Fibroblast of the aortic adventitia (primary cell): ENCODE measurements around the gene KCNJ10. TPM values are rescaled to one million over a fixed set of nuclear protein-coding genes. Genes with fewer than 3 reads are reported as not detected.

Experiments used
- DNase-seq: peaks from one replicate; pipeline ENCODE4 v3.0.0-alpha.2; 2010; ENCODE audit warnings: low read depth
- H3K4me3 ChIP-seq: 2 replicates; pipeline ENCODE4 v1.5.1; 2011; ENCODE audit warnings: low read depth, mild to moderate bottlenecking, control low read depth, low read length, moderate library complexity
- CTCF ChIP-seq: IDR thresholded peaks from 2 replicates; pipeline ENCODE4 v1.5.1; 2011; ENCODE audit warnings: mild to moderate bottlenecking, low read length, control low read depth, inconsistent platforms; ENCODE audit not compliant: insufficient read depth
- total RNA-seq: library from RNA; depleted of rRNA; stranded (reverse); fragments of >200 nt; gene quantifications from 2 replicates; pipeline ENCODE4 v1.2.3, GENCODE V29; 2012; ENCODE audit warnings: low replicate concordance

KCNJ10 gene
- total RNA-seq, 1 donor = not detected

DNA sequence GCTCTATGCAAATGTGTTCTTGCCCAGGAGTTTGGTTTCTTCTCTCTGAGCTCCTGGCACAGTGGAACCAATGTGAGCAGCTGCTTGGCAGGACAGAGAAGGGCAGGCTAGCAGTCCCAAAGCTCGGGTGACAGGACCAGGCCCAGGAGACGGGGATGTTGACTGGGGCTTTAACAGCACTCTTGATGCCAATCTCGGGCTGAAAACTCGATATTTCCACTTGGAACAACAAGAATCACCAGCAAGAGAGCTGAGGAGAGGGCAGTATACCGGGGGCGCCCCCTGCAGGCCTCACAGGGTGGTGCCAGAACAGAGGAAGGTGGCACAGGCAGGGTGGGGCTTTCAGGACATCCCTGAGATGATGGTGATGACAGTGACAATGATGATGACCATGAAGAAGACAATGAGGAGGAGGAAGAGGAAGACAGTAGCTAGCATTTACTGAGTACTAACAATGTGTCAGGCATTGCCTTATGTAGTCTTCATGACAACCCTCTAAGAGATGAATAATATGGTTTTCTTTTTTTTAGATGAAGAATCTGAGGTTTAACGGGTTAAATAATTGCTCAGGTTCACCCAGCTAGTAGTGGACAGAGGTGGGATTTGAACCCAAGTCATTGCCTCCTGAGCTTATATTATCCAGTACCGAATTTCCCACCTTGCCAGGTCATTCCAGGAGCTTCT, 8.7 kb upstream of the KCNJ10 start:
- peak; percentile 77 for TF ChIP-seq CTCF
- H3K4me3 ChIP-seq = no peak overlapping the region
- peak; percentile 15 for DNase-seq

DNA sequence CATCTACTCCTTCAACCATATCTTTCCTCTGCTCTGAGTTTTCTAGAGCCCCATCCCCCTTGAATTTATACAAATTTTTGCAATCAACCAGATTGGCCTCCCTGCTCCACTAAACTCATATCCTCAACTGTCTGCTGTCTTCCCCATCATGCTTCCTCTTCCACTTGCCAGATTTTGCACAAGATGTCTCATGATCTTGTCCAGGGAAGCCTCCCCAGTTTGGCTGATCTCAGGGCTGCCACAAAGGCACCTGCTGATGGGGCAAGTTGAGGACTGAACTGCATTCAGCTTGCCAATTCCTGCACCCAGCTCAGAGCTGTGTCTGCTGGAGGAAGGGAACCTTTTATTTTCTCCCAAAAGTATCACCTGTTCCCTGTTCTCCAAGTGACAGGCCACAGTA, 7.5 kb upstream of the KCNJ10 start:
- no peak for TF ChIP-seq CTCF
- H3K4me3 ChIP-seq = no peak overlapping the region
- DNase-seq = no peak

DNA sequence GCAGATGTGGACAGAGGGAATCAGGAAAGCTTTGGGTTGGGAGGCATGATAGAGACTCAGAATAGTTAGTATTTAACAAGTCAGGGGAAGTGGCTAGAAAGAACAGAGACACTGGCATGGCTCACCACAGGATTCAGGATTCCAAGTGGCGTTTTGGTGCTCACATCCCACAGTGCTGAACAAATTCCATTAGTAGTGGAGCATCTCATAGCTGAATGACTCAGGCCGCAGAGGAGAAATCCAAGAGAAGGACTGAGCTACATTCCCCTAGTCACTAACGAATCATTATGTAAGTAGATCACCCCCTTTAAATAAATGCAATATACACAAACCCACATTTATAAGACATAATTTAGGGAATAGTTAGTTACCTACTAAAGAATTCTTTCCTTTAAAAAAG, 6.3 kb upstream of the KCNJ10 start:
- DNase-seq = no peak
- no peak for TF ChIP-seq CTCF
- H3K4me3 ChIP-seq = no peak overlapping the region

DNA sequence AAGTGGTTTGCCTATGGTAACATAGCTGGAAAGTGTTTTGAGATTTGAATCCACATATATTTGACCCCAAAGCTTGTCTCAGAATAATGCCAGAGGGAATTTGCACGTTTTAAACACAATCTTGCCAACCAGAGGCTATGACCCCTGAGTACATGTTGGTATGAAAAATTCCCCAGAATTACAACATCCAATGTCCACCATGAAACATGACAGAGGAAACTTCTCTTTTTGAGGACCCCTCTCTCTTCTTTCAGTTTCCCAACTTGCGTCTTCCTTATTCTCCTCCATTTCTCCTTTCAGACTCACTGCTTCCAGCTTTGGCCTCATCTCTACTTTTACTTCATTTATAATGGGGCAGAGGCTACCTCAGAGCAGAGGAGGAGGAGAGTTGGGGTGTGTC, 5.9 kb upstream of the KCNJ10 start:
- no peak for DNase-seq
- TF ChIP-seq CTCF = no peak
- H3K4me3 ChIP-seq = no peak overlapping the region

DNA sequence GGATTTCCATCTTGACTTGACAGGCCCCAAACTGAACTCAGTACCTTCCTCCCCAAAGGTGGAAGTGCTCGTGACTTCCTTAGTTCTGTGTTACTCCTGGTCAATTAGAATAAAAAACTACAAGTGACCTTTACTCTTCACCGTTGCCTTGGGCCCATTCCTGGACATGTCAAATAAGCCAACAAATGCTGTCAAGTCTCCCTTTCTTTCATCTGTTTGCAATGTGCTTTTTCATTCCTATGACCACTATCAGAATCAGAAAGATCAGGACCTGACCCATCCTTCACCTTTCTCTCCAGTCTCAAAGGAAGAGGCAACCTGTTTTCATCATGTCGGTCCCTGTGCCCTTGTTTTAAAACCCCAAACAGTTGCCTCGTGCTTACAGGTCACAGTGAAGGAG, 4.9 kb upstream of the KCNJ10 start:
- no peak for DNase-seq
- TF ChIP-seq CTCF = no peak
- H3K4me3 ChIP-seq = no peak overlapping the region

DNA sequence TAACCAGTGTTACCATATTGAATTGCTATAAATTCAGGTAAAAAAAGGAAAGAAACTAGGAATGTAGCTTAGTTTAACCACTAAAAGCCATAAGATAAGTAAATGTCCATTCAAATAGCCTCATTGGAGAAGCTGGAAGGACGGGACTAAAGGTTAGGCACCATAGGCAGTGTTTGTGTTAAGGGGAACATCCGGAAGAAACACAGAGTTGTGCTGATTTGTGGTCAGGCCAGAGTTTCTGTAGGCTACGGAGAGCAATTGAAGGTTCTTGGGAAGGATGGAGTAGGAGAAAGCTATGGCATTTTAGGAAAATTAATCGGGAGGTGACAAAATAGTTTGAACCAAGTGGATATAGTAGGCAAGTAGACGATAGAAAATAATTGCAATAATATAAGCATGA, 1.3 kb upstream of the KCNJ10 start:
- TF ChIP-seq CTCF = no peak
- no peak overlapping the region for H3K4me3 ChIP-seq
- DNase-seq = no peak
